NB4 (cell line): ENCODE measurements around the gene CXCL3.

Experiments used
- DNase-seq: peaks from one replicate; pipeline ENCODE4 v3.0.0; 2010; ENCODE audit warnings: low read depth
- H3K4me3 ChIP-seq: one replicate; pipeline ENCODE4 v1.5.1; 2011; ENCODE audit warnings: mild to moderate bottlenecking, low read depth, low read length, moderate library complexity
- MAX ChIP-seq: IDR thresholded peaks from 2 replicates; pipeline ENCODE4 v1.6.1; 2011; ENCODE audit warnings: low read depth, low read length
- MYC ChIP-seq: IDR thresholded peaks from 2 replicates; pipeline ENCODE4 v1.6.1; 2011; ENCODE audit warnings: low read depth, low read length
- POLR2A ChIP-seq: IDR thresholded peaks from 2 replicates; pipeline ENCODE4 v1.6.1; 2011; ENCODE audit warnings: mild to moderate bottlenecking; ENCODE audit not compliant: insufficient read length; ENCODE audit errors: extremely low read depth
- TF ChIP-seq, protein P1 (sequence below): IDR thresholded peaks from one replicate; pipeline ENCODE4 v1.5.1; 2012; ENCODE audit warnings: low read depth, low read length

The CXCL3 gene

DNA sequence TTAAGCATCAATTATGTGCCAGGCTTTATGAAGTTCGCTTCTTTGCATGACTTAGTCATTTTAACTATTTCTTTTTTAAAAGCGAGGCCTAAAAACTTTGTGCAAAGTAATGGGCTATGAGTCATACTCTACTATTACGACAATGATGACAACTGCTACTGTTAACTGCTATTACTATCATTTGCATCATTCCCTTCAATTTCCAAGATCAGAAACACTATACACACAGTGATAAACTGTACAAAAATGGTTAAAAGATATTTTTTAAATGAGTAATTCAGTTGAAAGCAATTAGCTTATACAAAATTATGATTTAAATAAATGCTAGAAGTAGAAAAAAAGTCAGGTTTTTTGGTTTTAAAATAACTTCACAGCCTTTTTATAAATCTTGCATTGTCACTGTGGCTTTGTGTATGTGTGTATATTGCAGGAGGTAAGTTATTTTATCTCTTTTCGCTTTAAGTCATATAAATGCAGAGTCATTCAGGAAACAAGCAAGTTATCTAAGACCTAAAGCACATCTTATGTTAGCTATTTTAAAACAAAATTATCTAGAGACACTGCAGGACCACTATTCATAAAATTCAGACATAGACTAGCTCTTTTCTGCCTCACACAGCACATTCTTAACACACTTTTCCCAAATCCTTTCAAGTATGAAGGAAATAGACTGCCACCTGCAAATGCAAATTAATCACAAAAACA, 18.5 kb upstream of the CXCL3 start:
- peak; percentile 71 for DNase-seq
- H3K4me3 ChIP-seq: peak overlapping the region; percentile 12
- no peak for TF ChIP-seq MYC
- TF ChIP-seq MAX: no peak
- TF ChIP-seq, protein P1, sequence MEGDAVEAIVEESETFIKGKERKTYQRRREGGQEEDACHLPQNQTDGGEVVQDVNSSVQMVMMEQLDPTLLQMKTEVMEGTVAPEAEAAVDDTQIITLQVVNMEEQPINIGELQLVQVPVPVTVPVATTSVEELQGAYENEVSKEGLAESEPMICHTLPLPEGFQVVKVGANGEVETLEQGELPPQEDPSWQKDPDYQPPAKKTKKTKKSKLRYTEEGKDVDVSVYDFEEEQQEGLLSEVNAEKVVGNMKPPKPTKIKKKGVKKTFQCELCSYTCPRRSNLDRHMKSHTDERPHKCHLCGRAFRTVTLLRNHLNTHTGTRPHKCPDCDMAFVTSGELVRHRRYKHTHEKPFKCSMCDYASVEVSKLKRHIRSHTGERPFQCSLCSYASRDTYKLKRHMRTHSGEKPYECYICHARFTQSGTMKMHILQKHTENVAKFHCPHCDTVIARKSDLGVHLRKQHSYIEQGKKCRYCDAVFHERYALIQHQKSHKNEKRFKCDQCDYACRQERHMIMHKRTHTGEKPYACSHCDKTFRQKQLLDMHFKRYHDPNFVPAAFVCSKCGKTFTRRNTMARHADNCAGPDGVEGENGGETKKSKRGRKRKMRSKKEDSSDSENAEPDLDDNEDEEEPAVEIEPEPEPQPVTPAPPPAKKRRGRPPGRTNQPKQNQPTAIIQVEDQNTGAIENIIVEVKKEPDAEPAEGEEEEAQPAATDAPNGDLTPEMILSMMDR: no peak

- DNase-seq: peak; percentile 67
- TF ChIP-seq POLR2A (no peak), MAX (no peak)
- TF ChIP-seq, protein P1: peak; percentile 4
- peak overlapping the region; percentile 12 for H3K4me3 ChIP-seq
Observed at GRCh38 chr4:74056114-74056857, 17.8 kb upstream of the CXCL3 start.

- no peak overlapping the region for H3K4me3 ChIP-seq
- TF ChIP-seq MYC: no peak
- no peak for TF ChIP-seq POLR2A
- TF ChIP-seq MAX: no peak
- TF ChIP-seq, protein P1: no peak
- no peak for DNase-seq
Observed at GRCh38 chr4:74055498-74055897, 17.0 kb upstream of the CXCL3 start.

DNA sequence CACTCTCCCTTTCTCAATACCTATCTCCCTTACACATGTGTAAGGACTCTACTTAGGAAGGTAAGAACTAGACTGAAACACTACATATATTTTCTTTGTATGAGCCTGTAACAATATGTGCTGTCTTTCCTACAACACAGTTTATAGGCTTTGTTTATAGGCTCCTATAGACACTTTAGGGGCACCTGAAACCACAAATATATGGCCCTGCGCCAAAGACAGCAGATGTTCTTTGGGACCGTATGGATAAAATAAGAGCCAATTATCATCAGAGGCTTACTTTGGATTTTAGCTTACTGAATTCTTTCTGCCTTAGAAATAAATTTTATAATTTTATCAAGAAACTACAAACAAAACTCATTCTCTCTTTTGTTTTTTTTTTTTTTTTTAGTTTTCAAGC, 16.6 kb upstream of the CXCL3 start:
- no peak for DNase-seq
- TF ChIP-seq POLR2A (no peak), MAX (no peak), MYC (no peak)
- TF ChIP-seq, protein P1: no peak

GRCh38 chr4:74054483-74055047, 16.1 kb upstream of the CXCL3 start:
- H3K4me3 ChIP-seq: no peak overlapping the region
- no peak for TF ChIP-seq POLR2A
- TF ChIP-seq MAX: no peak
- TF ChIP-seq, protein P1: no peak
- no peak for TF ChIP-seq MYC
- DNase-seq: peak; percentile 15

More for the DNA sequence above, 16.6 kb upstream of the CXCL3 start:
- no peak overlapping the region for H3K4me3 ChIP-seq
